HS-5 (cell line): ENCODE data around the gene ANO9.

Experiments
- DNase-seq: peaks from one replicate; pipeline ENCODE4 v3.0.0-alpha.2; 2012; ENCODE audit warnings: low read depth

Gene ANO9, protein sequence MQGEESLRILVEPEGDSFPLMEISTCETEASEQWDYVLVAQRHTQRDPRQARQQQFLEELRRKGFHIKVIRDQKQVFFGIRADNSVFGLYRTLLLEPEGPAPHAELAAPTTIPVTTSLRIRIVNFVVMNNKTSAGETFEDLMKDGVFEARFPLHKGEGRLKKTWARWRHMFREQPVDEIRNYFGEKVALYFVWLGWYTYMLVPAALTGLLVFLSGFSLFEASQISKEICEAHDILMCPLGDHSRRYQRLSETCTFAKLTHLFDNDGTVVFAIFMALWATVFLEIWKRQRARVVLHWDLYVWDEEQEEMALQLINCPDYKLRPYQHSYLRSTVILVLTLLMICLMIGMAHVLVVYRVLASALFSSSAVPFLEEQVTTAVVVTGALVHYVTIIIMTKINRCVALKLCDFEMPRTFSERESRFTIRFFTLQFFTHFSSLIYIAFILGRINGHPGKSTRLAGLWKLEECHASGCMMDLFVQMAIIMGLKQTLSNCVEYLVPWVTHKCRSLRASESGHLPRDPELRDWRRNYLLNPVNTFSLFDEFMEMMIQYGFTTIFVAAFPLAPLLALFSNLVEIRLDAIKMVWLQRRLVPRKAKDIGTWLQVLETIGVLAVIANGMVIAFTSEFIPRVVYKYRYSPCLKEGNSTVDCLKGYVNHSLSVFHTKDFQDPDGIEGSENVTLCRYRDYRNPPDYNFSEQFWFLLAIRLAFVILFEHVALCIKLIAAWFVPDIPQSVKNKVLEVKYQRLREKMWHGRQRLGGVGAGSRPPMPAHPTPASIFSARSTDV

DNA sequence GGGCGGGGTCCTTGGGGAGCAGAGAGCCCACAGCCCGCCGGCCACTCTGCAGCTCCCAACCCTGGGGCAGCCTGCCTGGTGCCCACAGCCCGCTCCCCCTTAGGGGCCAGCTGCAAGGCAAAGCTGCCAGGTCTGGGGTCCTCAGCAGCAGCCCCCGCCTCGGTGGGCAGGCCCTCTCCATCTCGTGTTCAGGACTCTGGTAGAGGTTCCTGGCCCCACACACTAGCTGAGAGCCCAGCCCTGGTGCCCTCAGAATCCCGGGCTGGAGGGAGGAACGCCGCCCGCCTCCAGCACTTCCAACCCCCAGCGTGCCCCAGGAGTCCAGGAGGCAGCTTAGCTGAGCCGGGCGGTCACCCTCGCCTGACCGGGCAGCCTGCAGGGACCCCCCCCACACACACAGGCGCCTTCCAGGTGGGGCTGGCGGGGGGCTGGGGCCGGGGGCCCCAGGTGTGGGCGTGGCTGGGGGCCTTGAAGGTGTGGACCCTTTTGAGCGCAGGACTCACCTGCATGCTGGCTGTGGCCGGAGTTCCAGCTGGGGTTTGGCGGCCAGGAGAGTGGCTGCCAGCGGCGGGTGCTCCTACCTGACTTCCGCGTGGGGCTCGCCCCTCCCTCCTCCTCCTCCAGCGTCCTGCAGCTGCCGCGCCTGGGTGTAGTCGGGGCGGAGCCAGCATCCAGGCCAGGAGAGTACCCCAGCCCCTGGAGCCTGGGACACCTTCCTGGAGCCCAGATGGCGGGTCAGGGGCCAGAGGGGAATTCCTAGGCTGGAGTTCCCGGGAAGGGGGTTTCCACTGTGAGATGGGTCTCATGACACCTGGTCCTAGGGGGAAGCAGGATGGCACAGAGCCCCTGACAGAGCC lies at the start of gene ANO9:
Gene ANO9 (minus strand): TSS at position 594 of the 857 bp plus-strand sequence. CDS start 85 bp downstream, at position 509.
- no peak for DNase-seq

GRCh38 chr11:491358-491757 lies 49.5 kb upstream of the ANO9 start:
- DNase-seq = no peak

DNA sequence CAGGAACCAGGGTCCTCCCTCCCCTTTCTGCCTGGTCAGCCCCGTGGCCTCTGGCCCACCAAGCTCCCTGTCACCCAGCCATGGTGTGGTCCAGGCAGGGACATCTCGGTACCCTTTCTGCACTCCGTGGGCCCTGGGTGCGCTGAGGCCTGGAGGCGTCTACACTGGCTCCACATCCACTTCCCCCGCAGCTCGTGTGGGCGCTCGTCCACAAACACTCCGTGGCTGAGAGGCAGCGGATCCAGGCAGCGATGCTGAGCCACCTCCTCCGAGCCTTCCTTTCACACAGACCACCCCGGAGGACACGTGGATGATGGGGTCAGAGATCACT lies 49.1 kb upstream of the ANO9 start:
- no peak for DNase-seq

GRCh38 chr11:490186-490929 lies 48.5 kb upstream of the ANO9 start:
- no peak for DNase-seq

GRCh38 chr11:489610-490185 lies 47.9 kb upstream of the ANO9 start:
- no peak for DNase-seq

DNA sequence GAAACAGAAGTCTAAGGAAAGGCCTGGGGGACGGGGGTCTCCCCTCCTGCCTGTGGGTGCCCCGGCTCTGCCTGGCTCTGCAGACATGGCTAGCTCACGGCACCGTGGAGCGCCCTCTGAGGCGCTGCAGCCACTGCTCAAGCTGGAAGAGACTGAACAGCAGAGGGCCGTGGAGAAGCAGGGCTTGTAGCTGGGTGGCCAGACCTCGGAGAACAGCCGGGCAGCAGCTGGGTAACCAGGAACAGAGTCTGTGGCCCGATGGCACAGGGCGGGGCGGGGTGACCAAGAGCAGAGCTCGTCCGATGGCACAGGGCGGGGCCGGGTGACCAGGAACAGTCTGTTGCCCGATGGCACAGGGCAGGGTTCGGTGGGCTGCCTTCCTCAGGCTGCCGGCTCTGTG lies 47.2 kb upstream of the ANO9 start:
- no peak for DNase-seq

GRCh38 chr11:488579-488978 lies 46.8 kb upstream of the ANO9 start:
- DNase-seq = no peak

- no peak for DNase-seq
These were observed 46.3 kb upstream of the ANO9 start for GRCh38 chr11:488062-488461.

GRCh38 chr11:487571-488021 lies 45.8 kb upstream of the ANO9 start:
- DNase-seq = no peak

DNA sequence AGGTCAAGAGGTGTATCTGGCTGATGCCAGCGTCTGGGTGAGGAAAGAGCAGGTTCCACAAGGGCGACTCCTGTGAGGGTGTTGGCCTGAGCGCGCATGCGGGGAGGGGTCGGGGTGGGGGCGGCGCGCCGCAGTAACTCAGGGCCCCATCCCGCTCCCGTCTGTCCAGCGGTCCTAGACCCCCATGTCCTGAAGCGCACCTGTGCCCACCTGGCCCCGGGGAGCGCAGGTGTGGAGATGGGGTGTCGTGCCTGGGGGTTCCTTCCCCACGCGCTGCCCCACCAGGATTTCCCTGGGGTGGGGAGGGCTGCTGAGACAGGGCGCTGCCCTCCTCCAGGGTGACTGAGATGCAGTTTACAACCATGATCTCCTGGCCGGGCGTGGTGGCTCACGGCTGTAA lies 44.4 kb upstream of the ANO9 start:
- no peak for DNase-seq

DNA sequence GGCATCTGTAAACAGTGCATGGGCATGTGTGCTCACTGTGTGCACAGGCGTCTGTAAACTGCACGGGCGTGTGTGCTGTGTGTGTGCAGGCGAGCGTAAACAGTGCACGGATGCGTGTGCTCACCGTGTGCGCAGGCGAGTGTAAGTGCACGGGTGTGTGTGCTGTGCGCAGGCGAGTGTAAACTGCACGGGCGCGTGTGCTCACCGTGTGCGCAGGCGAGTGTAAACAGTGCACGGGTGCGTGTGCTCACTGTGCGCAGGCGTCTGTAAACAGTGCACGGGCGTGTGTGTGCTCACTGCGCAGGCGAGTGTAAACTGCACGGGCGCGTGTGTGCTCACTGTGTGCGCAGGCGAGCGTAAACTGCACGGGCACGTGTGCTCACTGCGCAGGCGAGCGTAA lies 42.8 kb upstream of the ANO9 start:
- DNase-seq = no peak

- DNase-seq = no peak
These were observed 37.5 kb upstream of the ANO9 start for GRCh38 chr11:479311-479710.

DNA sequence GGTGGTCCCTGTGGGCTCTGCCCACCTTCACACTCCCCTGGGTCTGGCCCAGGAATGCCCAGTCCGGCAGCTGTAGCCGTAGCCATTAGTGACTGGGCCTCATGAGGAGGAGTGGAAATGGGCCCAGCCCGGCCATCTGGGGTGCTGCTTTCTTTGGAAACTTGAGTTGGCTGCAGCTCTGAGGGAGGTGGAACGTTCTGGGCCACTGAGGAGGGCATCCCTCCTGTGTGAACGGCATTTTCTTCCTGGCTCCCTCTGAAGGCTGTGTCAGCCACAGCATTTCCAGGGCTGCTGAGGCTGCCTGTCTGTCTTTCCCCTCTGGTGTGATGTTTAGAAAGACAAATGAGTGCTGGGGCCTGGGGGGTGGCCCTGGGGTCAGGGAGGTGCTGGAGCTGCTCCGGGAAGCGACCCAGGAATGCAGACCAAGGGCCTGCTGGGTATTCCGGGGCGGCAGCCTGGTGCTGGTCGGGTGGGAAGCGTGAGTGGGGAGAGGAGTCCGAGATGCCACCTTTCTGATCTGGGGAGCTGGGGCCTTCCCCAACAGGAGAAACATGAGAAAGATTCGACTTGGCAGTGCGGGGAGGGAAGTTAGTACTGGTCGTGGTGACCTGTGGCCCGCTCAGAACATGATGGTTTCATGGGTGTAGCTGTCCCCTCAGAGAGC lies 35.4 kb upstream of the ANO9 start:
- DNase-seq = no peak

- DNase-seq = no peak
These were observed 34.6 kb upstream of the ANO9 start for GRCh38 chr11:476416-476815.

DNA sequence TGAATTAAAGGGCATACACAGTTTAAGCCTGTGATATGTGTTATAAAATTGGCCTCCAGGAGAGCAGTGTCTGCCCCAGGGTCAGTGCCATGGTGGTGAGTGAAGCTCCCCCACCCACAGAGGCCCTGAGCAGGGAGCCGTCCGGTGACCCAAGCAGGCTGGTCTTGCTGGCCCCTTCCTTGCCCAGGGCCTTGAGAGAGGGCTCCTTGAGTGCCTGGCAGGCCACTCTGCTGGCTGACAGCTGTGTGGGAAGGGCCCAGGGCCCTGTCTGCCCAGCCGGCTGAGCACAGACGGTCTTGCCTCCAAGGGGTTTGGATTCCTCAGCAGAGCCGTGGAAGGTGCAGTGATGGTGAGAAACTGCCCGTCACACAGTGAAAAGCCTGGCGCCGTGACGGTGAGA lies 34.1 kb upstream of the ANO9 start:
- no peak for DNase-seq

GRCh38 chr11:474914-475506 lies 33.2 kb upstream of the ANO9 start:
- DNase-seq = no peak

DNA sequence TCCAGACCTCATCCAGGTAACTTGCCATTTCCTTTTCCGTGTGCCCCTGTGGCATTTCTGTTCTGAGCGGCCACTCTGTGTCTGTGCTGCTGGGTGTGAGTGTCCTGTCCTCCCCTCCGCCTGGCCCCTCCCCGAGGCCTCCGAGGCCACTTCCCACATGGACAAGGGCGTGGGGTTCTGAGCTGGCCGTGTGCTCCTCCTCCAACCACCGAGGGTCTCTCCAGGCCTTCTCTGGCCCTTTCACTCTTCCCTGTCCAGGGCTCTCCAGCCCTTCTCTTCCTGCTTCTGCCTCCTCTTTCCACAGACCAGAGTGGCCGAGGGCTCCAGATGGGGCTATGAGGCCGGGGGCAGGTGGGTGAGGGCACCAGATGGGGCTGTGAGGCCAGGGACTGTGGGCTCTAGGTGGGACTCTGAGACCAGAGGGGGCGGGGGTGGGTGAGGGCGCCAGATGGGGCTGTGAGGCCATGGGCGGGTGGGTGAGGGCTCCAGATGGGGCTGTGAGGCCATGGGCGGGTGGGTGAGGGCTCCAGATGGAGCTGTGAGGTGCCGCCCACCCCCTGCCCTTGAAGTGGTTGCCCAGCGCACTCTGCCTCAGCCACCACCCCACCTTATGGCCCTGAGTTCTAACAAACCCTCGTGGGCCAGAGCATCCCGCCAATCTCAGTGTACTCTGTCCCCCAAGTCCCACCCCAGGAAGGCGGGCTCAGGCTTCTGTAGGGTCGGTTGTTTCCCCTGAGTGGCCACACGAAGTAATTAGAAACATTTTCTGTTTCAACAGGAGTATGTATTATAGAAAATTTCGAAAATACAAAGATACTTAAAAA lies 32.4 kb upstream of the ANO9 start:
- no peak for DNase-seq

DNA sequence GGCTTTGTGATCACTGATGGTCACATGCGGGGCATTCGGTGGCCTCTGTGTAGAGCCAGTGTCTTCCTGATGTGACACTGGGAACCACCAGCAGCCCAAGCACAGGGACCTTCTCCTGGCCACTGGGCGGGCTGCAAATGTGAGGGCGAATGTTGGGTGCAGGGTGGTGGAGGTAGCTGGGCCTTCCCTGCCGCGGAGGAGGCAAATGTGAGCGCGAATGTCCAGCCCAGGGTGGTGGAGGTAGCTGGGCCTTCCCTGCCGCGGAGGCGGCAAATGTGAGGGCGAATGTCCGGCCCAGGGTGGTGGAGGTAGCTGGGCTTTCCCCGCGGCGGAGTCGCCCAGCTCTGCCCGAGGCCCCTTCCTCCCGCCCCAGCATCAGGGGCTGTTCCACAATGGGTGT lies 31.6 kb upstream of the ANO9 start:
- no peak for DNase-seq

DNA sequence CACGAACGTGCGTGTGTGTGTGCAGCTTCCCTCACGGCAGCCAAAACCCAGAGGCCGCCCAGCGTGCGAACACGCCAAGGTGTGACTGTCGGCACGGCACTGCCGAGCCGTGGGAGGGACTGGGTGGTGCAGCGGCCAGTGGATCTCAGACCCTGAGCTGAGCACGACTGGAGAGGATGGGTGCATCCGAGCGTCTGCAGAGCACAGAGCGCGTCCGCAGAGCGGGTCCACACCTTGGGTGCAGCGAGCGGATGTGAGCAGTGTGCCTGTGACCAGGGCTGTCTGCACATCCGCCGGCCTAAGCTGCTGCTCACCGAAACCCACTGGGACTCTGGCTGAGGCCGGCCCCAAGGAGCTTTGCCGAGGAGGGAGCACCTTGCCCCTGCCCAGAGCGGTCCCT lies 31.0 kb upstream of the ANO9 start:
- no peak for DNase-seq

GRCh38 chr11:472272-472671 lies 30.5 kb upstream of the ANO9 start:
- DNase-seq = no peak
